Liver (tissue), 9 donors: ENCODE data around the gene MTHFD1L. TPM values are rescaled to one million over a fixed set of nuclear protein-coding genes. Genes with fewer than 3 reads are reported as not detected.

Source experiments
- DNase-seq: peaks from one replicate; pipeline ENCODE4 v3.0.0-alpha.2; 2017; ENCODE audit warnings: low spot score
- H3K27ac ChIP-seq, 2 donors: one replicate each; pipeline ENCODE4 v1.7.0; 2013; ENCODE audit warnings: inconsistent platforms in 2 of 2, low read length in 2 of 2, control low read depth in 1 of 2, low read depth in 1 of 2, mild to moderate bottlenecking in 1 of 2
- H3K27me3 ChIP-seq, 4 donors: one replicate each; pipeline versions ENCODE4 v1.6.1 to v1.7.0; 2013; ENCODE audit warnings: low read length in 3 of 4, inconsistent platforms in 1 of 4, mild to moderate bottlenecking in 1 of 4, moderate library complexity in 1 of 4; ENCODE audit not compliant: control insufficient read depth in 4 of 4, insufficient read depth in 4 of 4
- H3K36me3 ChIP-seq, 4 donors: one replicate each; pipeline versions ENCODE4 v1.6.1 to v1.7.0; 2013; ENCODE audit warnings: low read length in 3 of 4, mild to moderate bottlenecking in 3 of 4, low read depth in 1 of 4, moderate library complexity in 1 of 4; ENCODE audit not compliant: control insufficient read depth in 4 of 4, insufficient read depth in 3 of 4
- H3K4me1 ChIP-seq, 4 donors: one replicate each; pipeline versions ENCODE4 v1.6.1 to v1.7.0; 2013; ENCODE audit warnings: low read length in 3 of 4, mild to moderate bottlenecking in 3 of 4, moderate library complexity in 1 of 4; ENCODE audit not compliant: control insufficient read depth in 4 of 4, insufficient read depth in 4 of 4
- H3K4me3 ChIP-seq, 3 donors: one replicate each; pipeline versions ENCODE4 v1.6.1 to v1.7.0; 2013; ENCODE audit warnings: low read length in 3 of 3, control low read depth in 1 of 3, low read depth in 1 of 3, mild to moderate bottlenecking in 1 of 3
- H3K9ac ChIP-seq, 2 donors: one replicate each; pipeline ENCODE4 v1.7.0; 2013; ENCODE audit warnings: low read length in 2 of 2, mild to moderate bottlenecking in 2 of 2, moderate library complexity in 2 of 2, control low read depth in 1 of 2, low read depth in 1 of 2
- H3K9me3 ChIP-seq, 4 donors: one replicate each; pipeline versions ENCODE4 v1.6.1 to v1.7.0; 2013; ENCODE audit warnings: low read length in 3 of 4; ENCODE audit not compliant: control insufficient read depth in 4 of 4
- ATF3 ChIP-seq: IDR thresholded peaks from 2 replicates; pipeline ENCODE4 v1.6.1; 2016; ENCODE audit warnings: antibody characterized with exemption
- EGR1 ChIP-seq, 2 donors: IDR thresholded peaks; 2 replicates each; pipeline ENCODE4 v1.6.1; 2016 to 2018; ENCODE audit warnings: antibody characterized with exemption in 2 of 2, low read depth in 2 of 2
- FOXA1 ChIP-seq: IDR thresholded peaks from 2 replicates; pipeline ENCODE4 v1.6.1; 2016; ENCODE audit warnings: antibody characterized with exemption
- GABPA ChIP-seq, 2 donors: IDR thresholded peaks in 1 of 2; conservative IDR thresholded peaks in 1 of 2; 2 replicates each; pipeline ENCODE4 v1.6.1; 2016; ENCODE audit warnings: antibody characterized with exemption in 2 of 2, mild to moderate bottlenecking in 1 of 2, moderate library complexity in 1 of 2
- HNF4A ChIP-seq, 2 donors: conservative IDR thresholded peaks; 2 replicates each; pipeline ENCODE4 v1.6.1; 2016; ENCODE audit warnings: antibody characterized with exemption in 2 of 2, mild to moderate bottlenecking in 2 of 2
- HNF4G ChIP-seq: IDR thresholded peaks from 2 replicates; pipeline ENCODE4 v1.6.1; 2016; ENCODE audit warnings: antibody characterized with exemption
- JUND ChIP-seq, 2 donors: IDR thresholded peaks; 2 replicates each; pipeline ENCODE4 v1.6.1; 2016; ENCODE audit warnings: antibody characterized with exemption in 2 of 2
- NR2F2 ChIP-seq: IDR thresholded peaks from 2 replicates; pipeline ENCODE4 v1.6.1; 2016; ENCODE audit warnings: antibody characterized with exemption
- RAD21 ChIP-seq, 2 donors: IDR thresholded peaks; 2 replicates each; pipeline ENCODE4 v1.6.1; 2016; ENCODE audit warnings: antibody characterized with exemption in 2 of 2, mild to moderate bottlenecking in 2 of 2
- REST ChIP-seq: IDR thresholded peaks from 2 replicates; pipeline ENCODE4 v1.6.1; 2016; ENCODE audit warnings: antibody characterized with exemption, mild to moderate bottlenecking
- RXRA ChIP-seq, 2 donors: IDR thresholded peaks; 2 replicates each; pipeline ENCODE4 v1.6.1; 2017 to 2018; ENCODE audit warnings: antibody characterized with exemption in 2 of 2, mild to moderate bottlenecking in 1 of 2
- SP1 ChIP-seq: IDR thresholded peaks from 2 replicates; pipeline ENCODE4 v1.6.1; 2018; ENCODE audit warnings: antibody characterized with exemption, mild to moderate bottlenecking
- TAF1 ChIP-seq: conservative IDR thresholded peaks from 2 replicates; pipeline ENCODE4 v1.6.1; 2016; ENCODE audit warnings: antibody characterized with exemption, mild to moderate bottlenecking
- YY1 ChIP-seq: IDR thresholded peaks from 2 replicates; pipeline ENCODE4 v1.6.1; 2016; ENCODE audit warnings: antibody characterized with exemption, mild to moderate bottlenecking
- WGBS: extraction: QIAGEN DNeasy Blood & Tissue Kit; methylation state at CpG from one replicate; pipeline ENCODE4 v1.1.7; 2013; 5-methylcytosine and 5-hydroxymethylcytosine counted together
- polyA plus RNA-seq, 2 donors: library from polyadenylated mRNA; stranded (reverse) in 1 of 2; unstranded in 1 of 2; fragments of 200-250 nt in 1 of 2; fragments of >200 nt in 1 of 2; fragmentation: Nextera tagmentation in 1 of 2; extraction: Ambion mirVana in 1 of 2; gene quantifications; one replicate each; pipeline versions ENCODE4 v1.2.1 to v1.2.3, GENCODE V29; 2013 to 2015
- total RNA-seq, 2 donors: library from RNA; depleted of rRNA; stranded (reverse); fragments of >200 nt; gene quantifications; one replicate each; pipeline ENCODE4 v1.2.3, GENCODE V29; 2014
- TF ChIP-seq, protein P1 (sequence below): fragments of 150-350 bp; IDR thresholded peaks from 2 replicates; pipeline ENCODE4 v1.5.1; 2017; ENCODE audit warnings: improper control_type of control experiment, low read depth, low read length; ENCODE audit not compliant: missing input control
- donor health status: healthy.
- donor health status: healthy.
- donor health status: healthy.
- donor health status: healthy.
- donor health status: healthy.

MTHFD1L gene
- total and polyA plus RNA-seq, 4 donors: 2.0 to 7.7 (median 2.8) TPM

DNA sequence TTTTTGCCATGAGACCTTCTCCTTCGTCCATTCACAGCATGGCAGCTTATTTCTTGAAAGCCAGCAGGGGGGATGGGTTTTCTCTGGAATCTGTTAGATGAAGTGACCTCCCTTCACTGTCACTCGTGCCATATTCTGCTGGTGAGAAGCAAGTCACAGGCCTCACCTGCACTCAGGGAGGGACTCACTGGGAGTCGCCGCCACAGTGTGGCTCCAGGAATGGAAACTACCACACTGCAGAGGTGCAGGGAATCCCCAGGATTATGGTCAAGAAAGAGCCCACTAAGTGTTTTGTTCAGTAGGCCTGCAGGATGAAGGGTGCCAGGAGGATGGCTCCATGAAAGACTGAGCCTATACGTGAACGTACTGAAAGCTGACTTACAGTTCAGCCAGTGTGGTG, 213.2 kb downstream of the MTHFD1L start:
- no peak overlapping the region for H3K9ac ChIP-seq
- no peak overlapping the region for H3K4me3 ChIP-seq
- no peak for DNase-seq
- no peak overlapping the region for H3K27ac ChIP-seq
- H3K36me3 ChIP-seq: no peaks in the 10 kb centered on the region
- H3K4me1 ChIP-seq: peaks cover 0 to 2% (median 0%) of the 10 kb centered on the region in 4 donors
- WGBS: 96% methylated on average over 6 of the region's 6 CpGs
- no peaks in the 10 kb centered on the region for H3K9me3 ChIP-seq
- no peak for TF ChIP-seq NR2F2
- H3K27me3 ChIP-seq: no peaks in the 10 kb centered on the region

- H3K4me1 ChIP-seq: peaks cover 0 to 2% (median 0%) of the 10 kb centered on the region in 4 donors
- DNase-seq: no peak
- no peaks in the 10 kb centered on the region for H3K36me3 ChIP-seq
- no peak overlapping the region for H3K27ac ChIP-seq
- WGBS: 76% methylated on average over 4 of the region's 4 CpGs
- no peak for TF ChIP-seq REST
- peak; percentile 83 for TF ChIP-seq NR2F2
- H3K4me3 ChIP-seq: no peak overlapping the region
- H3K9me3 ChIP-seq: no peaks in the 10 kb centered on the region
- no peaks in the 10 kb centered on the region for H3K27me3 ChIP-seq
- no peak overlapping the region for H3K9ac ChIP-seq
Measured at GRCh38 chr6:151081656-151082055, 216.2 kb downstream of the MTHFD1L start.

- H3K4me3 ChIP-seq: no peak overlapping the region
- no peak overlapping the region for H3K27ac ChIP-seq
- no peak for DNase-seq
- no peak overlapping the region for H3K9ac ChIP-seq
- H3K9me3 ChIP-seq: no peaks in the 10 kb centered on the region
- peaks cover 0 to 2% (median 0%) of the 10 kb centered on the region in 4 donors for H3K4me1 ChIP-seq
- TF ChIP-seq RAD21 (IDR thresholded peaks at IDR 0.05) (no peak), YY1 (no peak), HNF4A (conservative IDR thresholded peaks at IDR 0.05) (no peak), EGR1 (IDR thresholded peaks at IDR 0.05; ENCODE audit: low read depth in 2 of 2) (no peak), HNF4G (no peak), TAF1 (no peak), FOXA1 (no peak), REST (no peak), ATF3 (no peak), RXRA (IDR thresholded peaks at IDR 0.05) (no peak), GABPA (IDR thresholded peaks at IDR 0.05 in 1 of 2, conservative IDR thresholded peaks at IDR 0.05 in 1 of 2) (no peak), SP1 (no peak), JUND (IDR thresholded peaks at IDR 0.05) (no peak)
- TF ChIP-seq, protein P1, sequence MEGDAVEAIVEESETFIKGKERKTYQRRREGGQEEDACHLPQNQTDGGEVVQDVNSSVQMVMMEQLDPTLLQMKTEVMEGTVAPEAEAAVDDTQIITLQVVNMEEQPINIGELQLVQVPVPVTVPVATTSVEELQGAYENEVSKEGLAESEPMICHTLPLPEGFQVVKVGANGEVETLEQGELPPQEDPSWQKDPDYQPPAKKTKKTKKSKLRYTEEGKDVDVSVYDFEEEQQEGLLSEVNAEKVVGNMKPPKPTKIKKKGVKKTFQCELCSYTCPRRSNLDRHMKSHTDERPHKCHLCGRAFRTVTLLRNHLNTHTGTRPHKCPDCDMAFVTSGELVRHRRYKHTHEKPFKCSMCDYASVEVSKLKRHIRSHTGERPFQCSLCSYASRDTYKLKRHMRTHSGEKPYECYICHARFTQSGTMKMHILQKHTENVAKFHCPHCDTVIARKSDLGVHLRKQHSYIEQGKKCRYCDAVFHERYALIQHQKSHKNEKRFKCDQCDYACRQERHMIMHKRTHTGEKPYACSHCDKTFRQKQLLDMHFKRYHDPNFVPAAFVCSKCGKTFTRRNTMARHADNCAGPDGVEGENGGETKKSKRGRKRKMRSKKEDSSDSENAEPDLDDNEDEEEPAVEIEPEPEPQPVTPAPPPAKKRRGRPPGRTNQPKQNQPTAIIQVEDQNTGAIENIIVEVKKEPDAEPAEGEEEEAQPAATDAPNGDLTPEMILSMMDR: no peak
- no peaks in the 10 kb centered on the region for H3K36me3 ChIP-seq
- H3K27me3 ChIP-seq: no peaks in the 10 kb centered on the region
- whole genome bisulfite sequencing: 91% methylated on average over 6 of the region's 6 CpGs
Measured at GRCh38 chr6:151082079-151082478, 216.6 kb downstream of the MTHFD1L start.
